ENCODE measurements around the gene NEURL4.

The NEURL4 gene

GRCh38 chr17:7363311-7363710, 34.2 kb upstream of the NEURL4 start:
- TF ChIP-seq CTCF (IDR thresholded peaks at IDR 0.05; ENCODE audit: low read depth, low read length, missing control alignments) = no peak
- DNase-seq (ENCODE audit: low read depth) = no peak
- in situ Hi-C loops (cut with HindIII; ENCODE audit: low sequenced_read_pairs) = no loop called here
- H3K4me3 ChIP-seq (ENCODE audit: low read depth, low read length) = no peak overlapping the region

- in situ Hi-C loops (cut with HindIII; ENCODE audit: low sequenced_read_pairs) = no loop called here
- H3K4me3 ChIP-seq (ENCODE audit: low read depth, low read length) = no peak overlapping the region
- DNase-seq (ENCODE audit: low read depth) = no peak
- no peak for TF ChIP-seq CTCF (IDR thresholded peaks at IDR 0.05; ENCODE audit: low read depth, low read length, missing control alignments)
These were observed 32.8 kb upstream of the NEURL4 start for GRCh38 chr17:7361906-7362305.

GRCh38 chr17:7357381-7357780, 28.2 kb upstream of the NEURL4 start:
- in situ Hi-C loops (cut with HindIII; ENCODE audit: low sequenced_read_pairs) = no loop called here
- no peak for DNase-seq (ENCODE audit: low read depth)
- no peak for TF ChIP-seq CTCF (IDR thresholded peaks at IDR 0.05; ENCODE audit: low read depth, low read length, missing control alignments)
- no peak overlapping the region for H3K4me3 ChIP-seq (ENCODE audit: low read depth, low read length)

- no peak for DNase-seq (ENCODE audit: low read depth)
- in situ Hi-C loops (cut with HindIII; ENCODE audit: low sequenced_read_pairs) = no loop called here
- no peak for TF ChIP-seq CTCF (IDR thresholded peaks at IDR 0.05; ENCODE audit: low read depth, low read length, missing control alignments)
- no peak overlapping the region for H3K4me3 ChIP-seq (ENCODE audit: low read depth, low read length)
These were observed 27.6 kb upstream of the NEURL4 start for GRCh38 chr17:7356756-7357155.

- no peak for DNase-seq (ENCODE audit: low read depth)
- in situ Hi-C loops (cut with HindIII; ENCODE audit: low sequenced_read_pairs) = no loop called here
- peak; percentile 81 for TF ChIP-seq CTCF (IDR thresholded peaks at IDR 0.05; ENCODE audit: low read depth, low read length, missing control alignments)
- H3K4me3 ChIP-seq (ENCODE audit: low read depth, low read length) = no peak overlapping the region
These were observed 27.0 kb upstream of the NEURL4 start for GRCh38 chr17:7356072-7356549.

- in situ Hi-C loops (cut with HindIII; ENCODE audit: low sequenced_read_pairs) = no loop called here
- no peak for TF ChIP-seq CTCF (IDR thresholded peaks at IDR 0.05; ENCODE audit: low read depth, low read length, missing control alignments)
- no peak overlapping the region for H3K4me3 ChIP-seq (ENCODE audit: low read depth, low read length)
- DNase-seq (ENCODE audit: low read depth) = no peak
These were observed 26.4 kb upstream of the NEURL4 start for GRCh38 chr17:7355573-7355972.

- H3K4me3 ChIP-seq (ENCODE audit: low read depth, low read length) = no peak within 1 kb of the TSS
- no peak for DNase-seq (ENCODE audit: low read depth)
- in situ Hi-C loops (cut with HindIII; ENCODE audit: low sequenced_read_pairs) = no loop called here
- no peak for TF ChIP-seq CTCF (IDR thresholded peaks at IDR 0.05; ENCODE audit: low read depth, low read length, missing control alignments)
These were observed 25.9 kb upstream of the NEURL4 start, which contains the start of gene TMEM95 for GRCh38 chr17:7355053-7355452. Gene TMEM95 (plus strand): TSS chr17:7355156. CDS start chr17:7355205, 49 bp downstream.
